ENCODE results near the gene RORC.
"Not testable (repeated sequence)": the region's sequence is repeated elsewhere in the genome, so short reads cannot be mapped to it uniquely, and the experiment has no call there.

RORC gene

DNA sequence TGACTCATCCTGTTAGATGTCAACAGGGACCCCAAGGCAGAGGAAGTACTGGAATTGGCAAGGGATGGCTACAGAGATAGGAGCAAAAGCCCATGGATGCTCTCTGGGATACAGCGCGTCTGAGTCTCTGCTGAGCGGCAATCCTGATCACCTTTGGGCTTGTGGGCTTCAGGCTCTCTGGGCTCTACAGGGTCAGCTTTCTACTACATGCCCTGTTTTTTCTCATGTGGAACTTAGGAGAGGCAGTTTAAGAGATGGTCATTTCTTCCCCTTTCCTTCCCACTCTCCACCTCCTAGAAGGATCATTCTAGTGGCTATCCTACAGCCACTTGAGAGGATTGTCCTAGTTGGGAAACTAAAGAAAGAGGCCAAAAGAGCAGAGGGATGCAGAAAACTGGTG, 27.7 kb downstream of the RORC start:
- DNase-seq: no peak

DNA sequence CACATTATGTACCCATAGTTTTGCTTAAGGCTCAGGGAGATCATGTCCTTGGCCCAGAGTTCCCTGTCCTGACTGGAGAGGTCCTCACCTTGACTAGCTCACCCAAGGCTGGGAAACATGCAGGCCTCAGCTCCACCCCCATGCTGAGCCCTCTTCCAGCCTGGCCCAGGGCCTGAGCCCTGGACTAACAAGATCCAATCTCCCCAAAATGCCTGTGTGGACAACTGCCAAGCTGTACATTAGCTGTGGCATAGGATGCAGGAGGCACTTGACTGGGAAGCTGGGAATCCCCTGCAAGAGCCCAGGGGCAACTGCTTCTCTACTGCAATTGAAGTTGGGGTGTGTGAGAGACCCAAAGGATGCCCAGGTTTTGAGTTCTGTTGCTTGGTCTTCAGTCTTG, 28.4 kb downstream of the RORC start:
- DNase-seq: no peak

DNA sequence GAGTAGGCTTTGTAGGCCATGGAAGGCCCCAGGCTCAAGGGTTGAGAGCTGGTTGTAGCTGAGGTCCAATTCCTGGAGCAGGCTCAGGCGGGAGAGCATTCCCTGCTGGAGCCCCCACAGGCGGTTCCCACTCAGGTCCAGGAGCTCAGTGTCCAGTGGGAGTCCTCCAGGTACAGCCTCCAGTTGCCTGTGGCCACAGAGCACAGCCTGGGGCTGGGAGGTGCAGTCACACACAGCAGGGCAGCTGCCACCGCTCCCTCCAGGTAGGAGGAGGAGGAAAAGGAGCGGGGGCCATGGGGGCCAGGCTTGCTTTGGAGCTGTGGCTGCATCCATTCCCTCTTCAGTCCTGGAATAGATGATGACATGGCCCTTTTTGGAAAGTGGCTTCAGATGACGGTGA, 29.2 kb downstream of the RORC start:
- no peak for DNase-seq

DNA sequence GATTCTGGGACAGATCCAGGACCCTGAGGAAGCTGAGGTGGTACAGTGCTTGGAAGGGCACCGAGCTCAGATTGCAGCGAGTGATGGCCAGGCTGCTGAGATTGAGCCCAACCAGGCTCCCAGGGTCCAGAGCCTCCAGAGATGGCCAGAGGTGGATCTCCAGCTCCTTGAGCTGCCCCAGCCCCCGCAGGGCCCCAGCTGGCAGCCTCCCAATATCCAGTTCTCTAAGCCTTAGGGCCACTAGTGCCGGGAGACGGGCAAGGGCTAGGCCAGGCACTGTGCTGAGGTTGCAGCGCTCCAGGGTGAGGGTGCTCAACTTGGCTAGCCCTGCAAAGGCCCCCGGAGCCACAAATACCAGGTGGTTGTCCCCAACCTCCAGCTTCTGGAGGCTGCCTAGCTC, 29.8 kb downstream of the RORC start:
- DNase-seq: no peak

- DNase-seq: no peak
Measured at GRCh38 chr1:151801310-151801820, 30.2 kb downstream of the RORC start.

- DNase-seq: no peak
Measured at GRCh38 chr1:151800830-151801229, 30.8 kb downstream of the RORC start.

DNA sequence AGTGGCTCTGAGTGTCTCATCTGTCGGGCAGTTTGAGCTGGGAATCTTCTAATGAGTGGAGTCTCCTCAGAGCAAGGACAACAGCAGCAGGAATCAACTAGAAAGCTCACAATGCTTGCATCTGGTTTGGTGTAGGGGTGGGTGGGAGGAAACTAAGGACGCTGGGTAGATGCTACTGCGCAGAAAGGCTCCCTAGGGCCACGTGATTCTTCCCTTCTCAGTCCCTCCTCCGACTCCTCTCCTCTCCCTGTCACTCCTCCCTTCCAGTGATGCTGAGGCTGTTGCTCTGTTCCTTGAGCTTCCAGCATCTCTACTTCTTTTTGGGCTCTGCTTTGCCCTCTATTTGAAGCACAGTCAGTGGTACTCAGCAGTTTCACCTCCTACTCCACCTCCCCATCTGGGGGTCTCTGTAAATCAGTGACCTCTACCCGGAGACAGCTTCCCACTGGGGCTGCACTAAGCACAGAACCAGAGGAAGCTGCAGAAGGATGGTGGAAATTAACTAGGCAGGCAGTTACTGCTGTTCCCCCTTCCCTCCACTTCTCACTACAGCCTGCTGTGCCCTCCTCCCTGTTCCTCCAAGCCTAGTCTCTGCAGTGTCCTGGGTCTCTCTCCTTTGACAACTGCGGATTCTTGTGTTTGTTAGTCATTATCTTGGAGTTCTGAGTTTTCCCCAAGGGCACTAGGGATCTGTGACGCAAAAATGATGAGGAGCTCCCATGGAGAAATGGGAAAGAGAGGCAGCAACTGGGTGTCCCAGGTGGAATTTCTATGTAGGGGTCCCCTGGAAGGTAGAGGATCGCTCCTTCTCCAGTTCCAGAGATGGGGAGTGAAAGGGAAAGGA, 32.2 kb downstream of the RORC start:
- no peak for DNase-seq

DNA sequence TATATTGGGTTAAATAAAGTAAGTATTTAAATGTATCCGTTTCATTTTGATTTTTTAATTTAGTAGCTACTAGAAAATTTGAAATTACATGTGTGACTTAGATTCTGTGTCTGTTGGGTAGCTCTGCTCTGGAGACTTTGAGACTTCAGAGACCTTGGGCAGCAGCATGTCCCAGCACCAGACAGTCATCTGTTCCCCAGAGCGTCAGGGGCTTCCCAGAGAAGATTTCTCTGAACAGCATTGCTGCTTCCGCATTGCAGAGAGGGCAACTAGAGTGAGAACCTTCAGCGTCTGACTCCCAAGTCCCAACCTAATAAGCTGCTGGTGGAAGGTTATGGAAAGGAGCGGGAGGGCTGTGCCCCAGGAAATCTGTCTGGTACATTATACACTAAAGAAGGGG, 33.0 kb downstream of the RORC start:
- DNase-seq: no peak

DNA sequence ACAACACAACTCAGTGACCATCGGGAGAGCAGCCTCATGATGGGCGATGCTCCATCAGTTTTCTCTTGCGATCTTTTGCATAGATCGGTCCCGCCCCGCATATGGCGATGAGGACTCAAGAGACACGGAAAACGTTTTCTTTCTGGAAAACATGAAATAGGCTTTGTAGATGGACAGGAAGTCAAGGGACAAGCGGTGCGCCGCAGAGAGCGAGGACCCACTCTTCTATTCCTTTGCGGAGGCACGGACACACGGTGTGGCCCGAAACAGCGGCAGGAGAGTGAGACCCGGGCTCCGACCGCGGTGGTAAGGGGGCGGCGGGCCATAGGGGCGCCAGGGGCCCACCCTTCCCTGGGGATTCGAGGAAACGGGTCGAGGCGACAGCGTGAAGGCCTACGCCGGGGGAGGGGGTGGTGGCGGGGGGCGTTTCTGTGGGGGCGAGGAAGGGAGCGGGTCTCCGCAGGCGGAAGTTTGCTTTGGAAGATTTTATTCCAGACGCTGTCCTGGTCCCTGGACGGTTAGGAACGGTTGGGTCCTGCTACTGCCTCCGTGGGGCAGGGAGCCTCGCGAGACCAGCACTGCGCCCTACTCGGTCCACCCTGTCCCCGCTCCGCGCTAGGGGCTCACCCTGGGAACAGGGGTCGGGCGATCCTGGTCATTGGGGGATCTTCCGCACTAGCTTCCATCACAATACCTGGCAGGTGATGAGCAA, 40.5 kb downstream of the RORC start:
- peak; percentile 48 for DNase-seq

- DNase-seq: peak; percentile 100
Measured at GRCh38 chr1:151790071-151790939, 41.3 kb downstream of the RORC start, which contains the start of gene TDRKH. TSS of gene TDRKH (minus strand) at chr1:151790500. CDS start at chr1:151783022, 7,478 bp downstream.

DNA sequence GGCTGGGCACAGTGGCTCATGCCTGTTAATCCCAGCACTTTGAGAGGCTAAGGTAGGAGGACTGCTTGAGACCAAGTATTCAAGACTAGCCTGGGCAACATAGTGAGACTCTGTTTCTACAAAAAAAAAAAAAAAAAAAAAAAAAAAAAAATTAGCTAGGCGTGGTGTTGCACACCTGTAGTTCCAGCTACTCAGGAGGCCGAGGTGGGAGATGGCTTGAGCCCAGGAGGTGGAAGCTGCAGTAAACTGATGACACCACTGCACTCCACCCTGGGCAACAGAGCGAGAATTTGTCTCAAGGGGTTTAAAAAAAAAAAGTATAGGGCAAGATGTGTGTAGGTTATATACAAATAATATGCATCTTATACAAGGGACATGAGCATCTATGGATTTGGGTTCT, 43.9 kb downstream of the RORC start:
- DNase-seq: no peak

DNA sequence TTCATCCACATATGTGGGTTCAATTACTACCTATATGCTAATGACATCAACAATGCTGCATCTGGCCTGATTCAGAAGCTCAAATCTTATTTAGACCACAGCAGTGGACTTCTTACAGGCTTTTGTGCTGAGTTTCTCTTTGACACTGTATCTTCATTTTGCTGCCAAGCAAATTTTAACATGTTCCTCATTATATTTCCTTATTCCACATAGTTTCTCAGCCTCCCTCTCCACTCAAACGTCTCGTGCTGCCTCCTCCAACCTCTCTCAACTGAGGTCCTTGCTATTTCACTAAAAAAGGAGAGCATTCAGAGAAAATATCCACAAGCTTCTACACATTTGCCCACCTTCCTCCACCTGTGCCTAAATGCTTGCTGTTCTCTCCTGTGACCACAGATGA, 47.8 kb downstream of the RORC start:
- no peak for DNase-seq

GRCh38 chr1:151782741-151783140, 48.9 kb downstream of the RORC start:
- DNase-seq: no peak

GRCh38 chr1:151782026-151782425, 49.6 kb downstream of the RORC start:
- not testable (repeated sequence) for DNase-seq

GRCh38 chr1:151780736-151781135, 50.9 kb downstream of the RORC start:
- not testable (repeated sequence) for DNase-seq

GRCh38 chr1:151779852-151780251, 51.8 kb downstream of the RORC start:
- no peak for DNase-seq

GRCh38 chr1:151777317-151777716, 54.3 kb downstream of the RORC start:
- DNase-seq: no peak

DNA sequence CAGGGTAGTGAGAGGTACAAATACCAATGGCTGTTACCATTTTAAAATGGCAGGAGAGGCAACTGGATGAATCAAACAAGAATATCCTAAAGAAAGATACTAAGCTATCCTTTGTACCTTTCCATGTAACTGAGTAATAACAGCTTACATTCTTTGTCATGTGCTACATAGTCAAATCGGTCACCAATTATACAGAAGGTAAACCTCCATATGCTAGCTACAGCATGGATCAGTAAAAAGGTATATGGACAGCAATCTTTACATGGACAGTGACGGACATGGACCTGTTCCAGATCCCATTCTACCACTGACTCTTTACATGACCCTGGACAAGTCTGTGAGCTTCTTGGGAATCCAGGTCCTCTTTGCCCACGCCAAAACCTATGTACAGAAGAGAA, 54.9 kb downstream of the RORC start:
- no peak for DNase-seq

GRCh38 chr1:151775894-151776664, 55.5 kb downstream of the RORC start:
- DNase-seq: no peak

- no peak for DNase-seq
Measured at GRCh38 chr1:151774256-151774922, 57.2 kb downstream of the RORC start.

- no peak for DNase-seq
Measured at GRCh38 chr1:151773702-151774101, 57.9 kb downstream of the RORC start.

GRCh38 chr1:151769270-151769669, 62.3 kb downstream of the RORC start:
- not testable (repeated sequence) for DNase-seq

Data from SHP77 treated with DMSO at 0.1 percent for 48 hours (cell line).